Endothelial cell of umbilical vein (primary cell): ENCODE results near the gene PTGDR2. TPM values are rescaled to one million over a fixed set of nuclear protein-coding genes. Genes with fewer than 3 reads are reported as not detected.

ENCODE experiments used
- BruUV-seq: library from RNA; stranded (reverse); fragments of 400-500 nt; replicated peaks from 2 replicates; lab custom pipeline; 2021; lab: Mats Ljungman, UMichigan
- CTCF ChIA-PET: fragments of 300-600, 350-600 bp; sonication (Branson Sonifier 250); formaldehyde crosslinking; loops from one replicate; lab custom pipeline; 2021; ENCODE audit warnings: antibody characterized with exemption, inconsistent platforms; lab: Charles Lee
- POLR2A ChIA-PET: fragments of 300-600, 350-600 bp; sonication (Branson Sonifier 250); formaldehyde crosslinking; loops from one replicate; lab custom pipeline; 2021; ENCODE audit warnings: antibody characterized with exemption, inconsistent platforms; lab: Charles Lee
- DNase-seq: peaks from one replicate; pipeline ENCODE4 v3.0.0-alpha.2; 2011; ENCODE audit warnings: low read depth, low spot score
- FAIRE-seq: peaks from 2 replicates; lab custom pipeline; 2011; peaks lifted over from hg19 to GRCh38; lab: Jason Lieb, UNC
- H2AFZ ChIP-seq: 2 replicates; pipeline ENCODE4 v1.6.0; 2012; ENCODE audit warnings: low read depth, low read length, control low read depth, inconsistent platforms
- H3K27ac ChIP-seq: 2 replicates; pipeline ENCODE4 v1.5.1; 2011; ENCODE audit warnings: low read depth, mild to moderate bottlenecking, control low read depth, low read length, moderate library complexity; ENCODE audit not compliant: insufficient read depth
- H3K27me3 ChIP-seq, 2 experiments: 2 replicates each; pipeline versions ENCODE4 v1.6.0 to v1.6.1; 2011; ENCODE audit warnings: low read length in 2 of 2, mixed read lengths in 1 of 2; ENCODE audit not compliant: control insufficient read depth in 2 of 2, insufficient read depth in 2 of 2
- H3K36me3 ChIP-seq, 2 experiments: 2 replicates in 1 of 2; 3 replicates in 1 of 2; pipeline ENCODE4 v1.5.1; 2011; ENCODE audit warnings: low read length in 2 of 2, mild to moderate bottlenecking in 1 of 2, moderate library complexity in 1 of 2; ENCODE audit not compliant: control insufficient read depth in 2 of 2, insufficient read depth in 2 of 2; ENCODE audit errors: extremely low read depth in 1 of 2
- H3K4me1 ChIP-seq: 3 replicates; pipeline ENCODE4 v1.5.1; 2011; ENCODE audit warnings: mild to moderate bottlenecking, low read length; ENCODE audit not compliant: control insufficient read depth, insufficient read depth; ENCODE audit errors: extremely low read depth
- H3K4me2 ChIP-seq: 2 replicates; pipeline ENCODE4 v1.6.1; 2011; ENCODE audit warnings: low read length, control low read depth, mixed read lengths; ENCODE audit not compliant: insufficient read depth
- H3K4me3 ChIP-seq, 3 experiments: fragments of 200-600 bp in 1 of 3; sonication (generic), shearing (Covaris generic) in 1 of 3; replicated peaks in 1 of 3; 2 replicates each; pipeline ENCODE4 v1.5.1; 2011 to 2016; ENCODE audit warnings: control low read depth in 3 of 3, low read length in 3 of 3, mild to moderate bottlenecking in 2 of 3, inconsistent platforms in 1 of 3, low read depth in 1 of 3, moderate library complexity in 1 of 3; ENCODE audit not compliant: insufficient read depth in 1 of 3
- H3K79me2 ChIP-seq: 2 replicates; pipeline ENCODE4 v1.6.0; 2012; ENCODE audit warnings: low read length, inconsistent platforms; ENCODE audit not compliant: control insufficient read depth, insufficient read depth
- H3K9ac ChIP-seq: replicated peaks from 2 replicates; pipeline ENCODE3; 2011; ENCODE audit warnings: low read length, control low read depth; ENCODE audit not compliant: insufficient read depth; ENCODE audit errors: extremely low read depth
- H3K9me1 ChIP-seq: replicated peaks from 3 replicates; pipeline ENCODE4 v1.6.0; 2011; ENCODE audit warnings: mild to moderate bottlenecking, low read length; ENCODE audit not compliant: control insufficient read depth, insufficient read depth; ENCODE audit errors: extremely low read depth
- H3K9me3 ChIP-seq: replicated peaks from 2 replicates; pipeline ENCODE4 v1.5.1; 2012; ENCODE audit warnings: low read length, inconsistent platforms; ENCODE audit not compliant: control insufficient read depth, insufficient read depth
- H4K20me1 ChIP-seq: replicated peaks from 2 replicates; pipeline ENCODE3; 2011; ENCODE audit warnings: mild to moderate bottlenecking, low read length; ENCODE audit not compliant: control insufficient read depth, insufficient read depth; ENCODE audit errors: extremely low read depth
- CTCF ChIP-seq, 2 donors: IDR thresholded peaks; 1 replicate in 1 of 2; 2 replicates in 1 of 2; pipeline ENCODE4 v1.5.1; 2011; ENCODE audit warnings: low read length in 2 of 2, mild to moderate bottlenecking in 2 of 2, moderate library complexity in 2 of 2, control low read depth in 1 of 2, inconsistent platforms in 1 of 2, low read depth in 1 of 2; ENCODE audit not compliant: insufficient read depth in 1 of 2; ENCODE audit errors: extremely low read depth in 1 of 2
- EZH2 ChIP-seq: IDR thresholded peaks from 2 replicates; pipeline ENCODE4 v1.6.1; 2012; ENCODE audit warnings: borderline replicate concordance, low read depth, mild to moderate bottlenecking, moderate library complexity, low read length, inconsistent platforms; ENCODE audit not compliant: severe bottlenecking
- FOS ChIP-seq: IDR thresholded peaks from 2 replicates; pipeline ENCODE4 v1.6.1; 2011; ENCODE audit warnings: mild to moderate bottlenecking, low read length, moderate library complexity, borderline replicate concordance; ENCODE audit not compliant: insufficient read depth
- GATA2 ChIP-seq: IDR thresholded peaks from 2 replicates; pipeline ENCODE4 v1.7.0; 2011; ENCODE audit warnings: low read depth, mild to moderate bottlenecking, moderate library complexity, mixed read lengths, low read length; ENCODE audit not compliant: insufficient read length, insufficient read depth
- JUN ChIP-seq: IDR thresholded peaks from 2 replicates; pipeline ENCODE4 v1.6.1; 2011; ENCODE audit warnings: borderline replicate concordance, low read depth; ENCODE audit not compliant: insufficient read length, insufficient read depth
- MAX ChIP-seq: IDR thresholded peaks from 2 replicates; pipeline ENCODE4 v1.6.1; 2011; ENCODE audit not compliant: insufficient read depth, insufficient read length
- MYC ChIP-seq: IDR thresholded peaks from one replicate; pipeline ENCODE4 v1.6.1; 2011; ENCODE audit warnings: mild to moderate bottlenecking, low read depth, low read length
- POLR2A ChIP-seq: IDR thresholded peaks from 2 replicates; pipeline ENCODE4 v1.6.1; 2012; ENCODE audit warnings: low read depth, mild to moderate bottlenecking, control low read depth, low read length
- POLR2AphosphoS5 ChIP-seq: IDR thresholded peaks from 2 replicates; pipeline ENCODE4 v1.6.1; 2012; ENCODE audit warnings: low read depth, mild to moderate bottlenecking, control low read depth, low read length, moderate library complexity; ENCODE audit not compliant: insufficient read depth
- dilution Hi-C: fragments of 300-500 bp; cut with MboI; formaldehyde crosslinking; loops from one replicate; pipeline ENCODE4 v1.15.0; 2019; ENCODE audit warnings: low sequenced_read_pairs; ENCODE audit not compliant: extremely low pct_ligation_motif_present
- intact Hi-C: fragments of 100-400 bp; cut with micrococcal nuclease; formaldehyde crosslinking; loops from one replicate; pipeline ENCODE4 v1.10.0; 2022
- polyA plus RNA-seq, 4 experiments: library from polyadenylated mRNA; depleted of rRNA in 3 of 4; stranded (reverse) in 3 of 4; unstranded in 1 of 4; fragments of >200 nt; gene quantifications; 2 replicates each; pipeline versions ENCODE4 v1.2.1 to v1.2.3, GENCODE V29; 2011 to 2012; ENCODE audit warnings: missing spikeins in 1 of 4
- total RNA-seq: library from RNA; stranded (reverse); gene quantifications from 2 replicates; pipeline ENCODE4 v1.2.3, GENCODE V29; 2021

PTGDR2 gene
- total and polyA plus RNA-seq, 2 donors (not counting 3 experiments of a cell fraction or from before 2014, with no cell fraction given) = 0.15 TPM; not detected in 1

GRCh38 chr11:60899977-60900376 is 44.2 kb upstream of the PTGDR2 start:
- Histone ChIP-seq H3K27ac (no peak overlapping the region), H3K4me3 (no peak overlapping the region), H3K9ac (no peak overlapping the region), H3K9me1 (no peaks in the 10 kb centered on the region), H3K36me3 (peaks cover 37 to 54% of the 10 kb centered on the region in 2 experiments), H3K9me3 (no peaks in the 10 kb centered on the region), H3K27me3 (no peaks in the 10 kb centered on the region), H3K79me2 (peaks cover 29% of the 10 kb centered on the region), H2AFZ (no peak overlapping the region), H3K4me2 (no peak overlapping the region), H3K4me1 (peaks cover 9% of the 10 kb centered on the region), H4K20me1 (no peaks in the 10 kb centered on the region)
- FAIRE-seq (no peak), DNase-seq (no peak)
- ChIA-PET POLR2A (interaction anchor here (0.6 to 1.0 kb wide), 3 partner anchors 14 to 68 kb away, joined by 3 to 4 read pairs (median 4); partner anchors contain the start of gene TMEM109), CTCF (interaction anchor here (0.6 to 13.1 kb wide), 56 partner anchors 8 to 552 kb away, joined by 3 to 300 read pairs (median 5); partner anchors contain the start of genes PTGDR2, TMEM109, TMEM132A and ZP1)
- TF ChIP-seq EZH2 = no peak
- no peak for TF ChIP-seq CTCF (IDR thresholded peaks at IDR 0.05; ENCODE audit: extremely low read depth in 1 of 2, insufficient read depth in 1 of 2, low read depth in 1 of 2, low read length in 2 of 2)
- no peak for TF ChIP-seq FOS
- no peak for TF ChIP-seq MAX
- no peak for TF ChIP-seq POLR2AphosphoS5
- no peak for TF ChIP-seq POLR2A
- TF ChIP-seq JUN = no peak
- TF ChIP-seq GATA2 = no peak
- TF ChIP-seq MYC = no peak
- intact Hi-C loops (loop anchor here (1.0 kb wide), 2 partner anchors 69 to 125 kb away; no protein-coding TSS in a partner anchor), dilution Hi-C loops (no loop called here)
- BruUV-seq = no TSS peak
